Measurements from ENCODE around the gene ESR1.
"Not testable (repeated sequence)": the region's sequence is repeated elsewhere in the genome, so short reads cannot be mapped to it uniquely, and the experiment has no call there.

The ESR1 gene

DNA sequence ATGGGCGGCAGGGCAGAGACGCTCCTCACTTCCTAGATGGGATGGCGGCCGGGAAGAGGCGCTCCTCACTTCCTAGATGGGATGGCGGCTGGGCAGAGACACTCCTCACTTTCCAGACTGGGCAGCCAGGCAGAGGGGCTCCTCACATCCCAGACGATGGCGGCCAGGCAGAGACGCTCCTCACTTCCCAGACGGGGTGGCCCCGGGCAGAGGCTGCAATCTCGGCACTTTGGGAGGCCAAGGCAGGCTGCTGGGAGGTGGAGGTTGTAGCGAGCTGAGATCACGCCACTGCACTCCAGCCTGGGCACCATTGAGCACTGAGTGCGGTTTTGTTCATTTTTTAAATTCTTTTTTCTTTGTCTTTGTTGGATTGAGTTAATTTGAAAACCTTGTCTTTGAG, 92.3 kb downstream of the ESR1 start:
- not testable (repeated sequence) for DNase-seq

- no peak for DNase-seq
These were observed 92.8 kb downstream of the ESR1 start for GRCh38 chr6:151900256-151900655.

DNA sequence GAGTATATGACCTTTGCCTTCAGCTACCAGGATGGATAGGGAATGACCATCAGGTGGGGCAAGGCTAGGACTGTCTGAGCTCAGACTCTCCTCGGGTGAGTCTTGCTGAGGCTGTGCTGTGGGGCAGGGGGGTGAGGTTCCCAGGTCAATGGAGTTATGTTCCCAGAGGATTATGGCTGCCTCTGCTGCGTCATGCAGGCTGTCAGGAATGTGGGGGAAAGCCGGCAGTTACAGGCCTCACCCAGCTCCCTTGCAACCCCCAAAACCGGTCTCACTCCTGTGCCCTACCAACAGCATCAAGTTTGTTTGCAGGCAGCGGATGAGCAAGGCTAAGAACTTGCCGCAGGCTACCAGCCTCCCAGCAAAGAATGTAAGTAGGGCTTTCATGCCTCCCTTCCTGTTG, 93.5 kb downstream of the ESR1 start:
- no peak for DNase-seq

- no peak for DNase-seq
These were observed 97.1 kb downstream of the ESR1 start for GRCh38 chr6:151904631-151905030.

GRCh38 chr6:151905072-151905471, 97.6 kb downstream of the ESR1 start:
- DNase-seq = no peak

- DNase-seq = no peak
These were observed 98.4 kb downstream of the ESR1 start for GRCh38 chr6:151905854-151906253.

DNA sequence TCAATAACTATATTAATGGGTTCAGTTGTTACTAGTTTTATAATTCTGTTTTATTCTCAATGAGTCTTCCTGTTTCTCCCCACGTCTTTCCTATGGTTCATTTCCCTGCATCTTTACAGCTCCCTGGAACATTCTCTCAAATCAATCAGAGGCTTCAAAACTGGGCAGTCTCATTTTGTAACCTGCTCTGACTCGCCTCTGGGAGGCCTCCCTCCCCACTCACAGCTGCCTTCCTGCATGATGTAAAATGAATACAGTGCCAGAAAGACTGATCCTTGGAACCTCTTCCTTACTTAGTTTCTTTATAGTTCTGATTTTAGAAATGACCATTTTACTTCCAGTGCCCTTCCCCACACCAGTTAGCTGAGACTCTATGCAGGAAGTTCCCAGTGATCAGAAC, 103.9 kb downstream of the ESR1 start:
- DNase-seq = no peak

DNA sequence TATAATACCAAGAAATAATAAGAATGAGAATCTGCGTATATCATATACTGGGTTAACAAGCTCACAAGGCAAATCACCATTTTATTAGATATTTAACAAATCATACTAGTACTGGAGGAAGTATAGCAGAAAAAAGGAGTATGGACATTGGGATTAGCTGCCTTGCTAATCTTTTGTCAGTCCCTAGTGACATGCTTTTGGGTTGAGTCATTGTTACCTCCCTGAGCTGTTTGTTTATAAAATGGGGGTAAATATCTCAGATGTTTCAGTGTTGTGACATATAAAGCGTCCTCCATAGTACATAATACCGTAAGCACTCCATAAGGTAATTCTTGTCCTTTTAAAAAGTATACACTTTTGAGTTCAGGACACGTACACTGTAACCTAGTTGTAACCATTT, 107.0 kb downstream of the ESR1 start:
- no peak for DNase-seq

DNA sequence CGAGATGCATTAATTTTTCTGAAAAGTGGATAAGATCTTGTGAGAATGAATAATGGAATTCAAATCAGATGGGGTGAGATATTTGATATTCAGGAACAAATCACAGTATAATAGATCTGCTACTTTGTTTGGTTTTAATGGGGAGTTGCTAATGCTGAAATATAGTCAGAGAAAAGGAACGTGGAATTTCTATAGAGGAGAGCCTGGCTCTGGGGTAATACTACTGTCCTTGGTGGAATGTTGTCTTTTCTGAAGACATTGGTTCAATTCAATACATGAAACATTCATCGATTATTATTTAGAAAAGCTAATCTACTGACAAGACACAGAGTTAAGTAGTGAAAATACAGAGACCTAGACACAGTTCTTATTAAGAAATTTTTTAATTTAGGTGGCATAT, 108.6 kb downstream of the ESR1 start:
- DNase-seq = no peak

- DNase-seq = no peak
These were observed 109.2 kb downstream of the ESR1 start for GRCh38 chr6:151916680-151917164.

DNA sequence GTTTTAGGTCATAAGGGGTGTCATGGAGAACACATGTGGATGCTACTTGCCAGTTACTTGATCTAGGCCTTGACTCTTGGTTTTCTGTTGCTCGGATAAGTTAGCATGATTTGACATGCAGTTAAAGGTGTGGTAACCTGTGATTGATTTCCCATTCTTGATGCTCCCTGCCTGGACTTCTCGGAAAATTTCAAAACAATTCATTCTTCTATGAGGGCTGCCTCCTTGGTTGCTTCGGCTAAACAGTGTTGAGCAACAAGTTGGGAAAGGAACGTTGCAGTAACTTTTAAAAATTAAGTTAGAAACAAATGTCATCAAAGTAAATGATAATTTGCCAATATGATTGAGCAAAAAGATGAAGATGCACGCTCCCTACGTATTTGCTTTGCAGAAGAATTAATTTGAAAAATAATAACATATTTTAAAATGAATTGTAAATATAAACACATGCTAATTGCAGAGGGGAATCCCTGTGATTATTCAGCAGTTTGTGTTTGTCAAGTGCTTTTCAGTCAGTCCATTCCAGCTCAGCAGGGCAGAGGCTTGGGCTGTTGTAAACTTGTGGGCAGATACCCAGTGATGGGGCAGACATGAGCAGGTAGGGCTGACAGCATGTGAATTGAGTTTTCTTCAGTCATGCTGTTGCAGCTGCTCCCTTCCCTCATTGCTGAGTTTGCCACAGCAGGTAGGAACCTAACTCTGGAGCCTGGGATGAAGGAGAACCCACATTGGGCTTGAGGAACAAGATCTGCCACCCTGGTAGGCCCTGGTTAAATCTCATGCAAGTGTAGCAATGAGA, 110.2 kb downstream of the ESR1 start:
- no peak for DNase-seq

GRCh38 chr6:151940307-151940706, 132.8 kb downstream of the ESR1 start:
- no peak for DNase-seq

GRCh38 chr6:151948002-151948743, 140.7 kb downstream of the ESR1 start:
- peak; percentile 66 to 69 for DNase-seq

DNA sequence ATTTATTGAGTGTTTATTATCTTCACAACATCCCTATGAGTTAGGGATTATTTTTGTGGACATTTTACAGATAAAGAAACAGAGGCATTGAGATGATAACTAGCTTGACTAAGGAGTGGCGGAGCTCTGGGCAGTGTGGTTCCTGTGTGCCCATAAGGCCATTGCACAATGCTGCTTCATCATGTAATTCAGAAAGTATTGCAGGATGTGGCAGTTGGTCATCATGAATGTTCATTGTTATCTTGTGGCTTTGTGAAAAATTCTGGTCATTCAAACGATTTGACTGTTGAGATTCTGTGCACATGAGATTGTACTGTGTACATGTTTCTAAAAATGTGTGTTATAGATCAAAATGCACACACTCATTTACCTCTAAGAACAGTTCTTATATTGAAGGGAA, 150.8 kb downstream of the ESR1 start:
- DNase-seq = peak; percentile 41 to 45

- no peak for DNase-seq
These were observed 151.6 kb downstream of the ESR1 start for GRCh38 chr6:151959086-151959485.

DNA sequence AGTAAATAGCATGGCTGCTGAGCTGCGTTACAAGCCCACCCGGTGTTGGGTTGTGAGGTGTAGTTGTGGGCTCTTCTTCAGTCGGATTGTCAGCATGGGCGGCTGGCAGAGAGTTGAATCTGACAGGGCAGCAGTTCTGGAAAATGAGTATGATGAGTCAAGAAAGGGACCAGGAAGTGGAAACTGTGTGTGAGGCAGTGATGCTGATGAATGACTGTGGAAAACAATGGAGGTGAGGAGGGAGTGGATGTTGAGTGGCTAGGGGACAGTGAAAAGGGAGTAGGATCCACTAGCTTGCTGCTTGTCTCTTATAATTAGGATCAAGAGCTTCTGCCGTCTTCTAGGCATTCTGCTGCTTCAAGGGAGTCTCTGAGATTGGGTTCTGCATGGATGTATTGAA, 154.3 kb downstream of the ESR1 start:
- no peak for DNase-seq

- no peak for DNase-seq
These were observed 154.9 kb downstream of the ESR1 start for GRCh38 chr6:151962246-151962846.

DNA sequence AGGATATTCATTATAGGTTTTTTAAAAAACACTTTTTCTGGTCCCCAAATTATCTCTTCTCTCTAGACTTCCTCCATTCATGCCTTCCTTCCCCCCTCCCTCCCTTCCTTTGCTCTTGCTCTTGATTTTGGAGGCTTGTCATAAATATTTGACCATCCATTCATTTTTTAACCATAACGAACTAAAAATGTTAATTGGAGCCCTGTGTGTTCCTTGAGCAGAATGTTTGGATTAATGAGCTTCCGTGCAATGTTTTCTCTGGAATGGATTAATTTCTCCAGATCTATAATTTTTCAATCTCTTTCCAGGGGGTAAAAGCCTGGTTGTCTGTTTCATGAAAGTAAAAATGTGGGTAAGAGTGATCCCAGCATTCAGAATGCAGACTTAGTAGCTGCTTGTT, 155.5 kb downstream of the ESR1 start:
- DNase-seq = no peak

- not testable (repeated sequence) for DNase-seq
These were observed 156.9 kb downstream of the ESR1 start for GRCh38 chr6:151964412-151964811.

DNA sequence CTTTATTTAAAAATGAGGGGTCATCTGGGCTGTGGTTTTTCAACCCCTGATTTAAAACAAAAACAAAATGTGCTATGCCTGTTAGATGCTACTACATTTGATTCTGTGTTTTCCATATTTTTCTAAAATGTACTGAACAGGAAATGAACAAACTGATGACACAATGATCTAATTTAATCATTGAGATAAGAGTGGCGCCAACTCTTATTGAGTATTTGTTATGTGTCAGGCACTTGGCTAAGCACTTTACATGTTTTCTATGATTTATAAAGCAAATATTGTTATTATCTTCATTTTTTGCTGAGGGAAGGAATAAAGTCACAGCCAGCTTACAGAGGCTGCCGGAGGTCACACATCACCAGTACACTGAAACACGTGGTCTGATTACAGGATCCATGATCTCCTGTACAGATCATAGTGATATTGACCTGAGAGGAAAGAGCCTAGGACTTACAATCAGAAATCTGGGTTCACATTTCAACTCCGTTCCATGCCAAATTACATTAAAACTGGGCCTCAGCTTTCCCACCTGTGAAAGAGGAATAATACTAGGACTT, 166.7 kb downstream of the ESR1 start:
- no peak for DNase-seq

- no peak for DNase-seq
These were observed 168.3 kb downstream of the ESR1 start for GRCh38 chr6:151975795-151976194.

DNA sequence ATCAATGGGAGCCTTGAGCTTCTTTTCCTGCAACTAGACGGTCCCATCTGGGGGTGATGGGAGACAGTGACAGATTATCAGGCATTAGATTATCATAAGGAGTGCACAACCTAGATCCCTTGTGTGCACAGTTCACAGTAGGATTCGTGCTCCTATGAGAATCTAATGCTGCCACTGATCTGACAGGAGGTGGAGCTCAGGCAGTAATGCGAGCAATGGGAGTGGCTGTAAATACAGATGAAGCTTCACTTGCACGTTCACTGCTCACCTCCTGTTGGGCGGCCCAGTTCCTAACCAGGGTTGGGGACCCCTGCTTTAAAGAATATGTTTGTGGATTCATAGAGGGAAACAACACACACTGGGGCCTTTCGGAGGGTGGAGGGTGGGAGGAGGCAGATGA, 180.7 kb downstream of the ESR1 start:
- DNase-seq = not testable (repeated sequence)

- DNase-seq = no peak
These were observed 184.6 kb downstream of the ESR1 start for GRCh38 chr6:151992091-151992490.

All from inflammatory macrophage (primary cell).